ENCODE data around the gene ATG16L1. TPM values are rescaled to one million over a fixed set of nuclear protein-coding genes. Genes with fewer than 3 reads are reported as not detected.
"Not testable (repeated sequence)": the region's sequence is repeated elsewhere in the genome, so short reads cannot be mapped to it uniquely, and the experiment has no call there.

ATG16L1 gene
- total and polyA plus RNA-seq, 5 donors from 2014 or later, result 15.2 to 125 (median 20.6) TPM

- no peaks in the 10 kb centered on the region for H3K36me3 Mint-ChIP-seq
- no peak overlapping the region for H3K4me3 Mint-ChIP-seq
- H3K4me1 ChIP-seq (ENCODE audit: control insufficient read depth, insufficient read depth, low read length, poor library complexity, severe bottlenecking), result peaks cover 7% of the 10 kb centered on the region
- no peaks in the 10 kb centered on the region for H3K27me3 ChIP-seq (ENCODE audit: control insufficient read depth, insufficient read depth, low read length)
- peaks cover 0 to 19% (median 7%) of the 10 kb centered on the region in 4 donors for H3K4me1 Mint-ChIP-seq
- H3K9me3 Mint-ChIP-seq, result peaks cover 0 to 1% (median 0%) of the 10 kb centered on the region in 7 donors
- peaks cover 24% of the 10 kb centered on the region for H3K27me3 Mint-ChIP-seq
- H3K27ac ChIP-seq (ENCODE audit: insufficient read depth, low read length, poor library complexity, severe bottlenecking), result no peak overlapping the region
- ATAC-seq (ENCODE audit: low read depth in 2 of 2) (no peak), DNase-seq (no peak)
- no peak overlapping the region for H3K4me3 ChIP-seq (ENCODE audit: low read depth, low read length)
- peak overlapping the region in 1 of 3 donors; percentile 55 for H3K27ac Mint-ChIP-seq
- no peaks in the 10 kb centered on the region for H3K36me3 ChIP-seq (ENCODE audit: control insufficient read depth, insufficient read depth, low read length)
- no peaks in the 10 kb centered on the region for H3K9me3 ChIP-seq (ENCODE audit: control insufficient read depth in 2 of 2, low read length in 2 of 2)
These were observed 74.3 kb downstream of the ATG16L1 start for GRCh38 chr2:233325814-233326213.

GRCh38 chr2:233326500-233326899 lies 75.0 kb downstream of the ATG16L1 start:
- Histone ChIP-seq H3K27me3 (ENCODE audit: control insufficient read depth, insufficient read depth, low read length) (no peaks in the 10 kb centered on the region), H3K9me3 (ENCODE audit: control insufficient read depth in 2 of 2, low read length in 2 of 2) (no peaks in the 10 kb centered on the region), H3K4me1 (ENCODE audit: control insufficient read depth, insufficient read depth, low read length, poor library complexity, severe bottlenecking) (peaks cover 14% of the 10 kb centered on the region), H3K27ac (ENCODE audit: insufficient read depth, low read length, poor library complexity, severe bottlenecking) (no peak overlapping the region), H3K4me3 (ENCODE audit: low read depth, low read length) (no peak overlapping the region), H3K36me3 (ENCODE audit: control insufficient read depth, insufficient read depth, low read length) (no peaks in the 10 kb centered on the region)
- no peaks in the 10 kb centered on the region for H3K36me3 Mint-ChIP-seq
- no peak overlapping the region for H3K27ac Mint-ChIP-seq
- peaks cover 0 to 1% (median 0%) of the 10 kb centered on the region in 7 donors for H3K9me3 Mint-ChIP-seq
- DNase-seq, result no peak
- H3K4me1 Mint-ChIP-seq, result peaks cover 2 to 26% (median 12%) of the 10 kb centered on the region in 4 donors
- no peak for ATAC-seq (ENCODE audit: low read depth in 2 of 2)
- peak overlapping the region in 1 of 4 donors; percentile 27 for H3K4me3 Mint-ChIP-seq
- peaks cover 18% of the 10 kb centered on the region for H3K27me3 Mint-ChIP-seq

- peaks cover 11% of the 10 kb centered on the region for H3K27me3 Mint-ChIP-seq
- Histone ChIP-seq H3K36me3 (ENCODE audit: control insufficient read depth, insufficient read depth, low read length) (no peaks in the 10 kb centered on the region), H3K9me3 (ENCODE audit: control insufficient read depth in 2 of 2, low read length in 2 of 2) (no peaks in the 10 kb centered on the region), H3K27ac (ENCODE audit: insufficient read depth, low read length, poor library complexity, severe bottlenecking) (no peak overlapping the region), H3K4me3 (ENCODE audit: low read depth, low read length) (no peak overlapping the region), H3K27me3 (ENCODE audit: control insufficient read depth, insufficient read depth, low read length) (no peaks in the 10 kb centered on the region), H3K4me1 (ENCODE audit: control insufficient read depth, insufficient read depth, low read length, poor library complexity, severe bottlenecking) (peaks cover 38% of the 10 kb centered on the region)
- ATAC-seq (ENCODE audit: low read depth in 2 of 2) (no peak), DNase-seq (no peak)
- H3K27ac Mint-ChIP-seq, result peak overlapping the region in 1 of 3 donors; percentile 88
- peaks cover 0 to 1% (median 0%) of the 10 kb centered on the region in 7 donors for H3K9me3 Mint-ChIP-seq
- no peaks in the 10 kb centered on the region for H3K36me3 Mint-ChIP-seq
- H3K4me3 Mint-ChIP-seq, result no peak overlapping the region
- H3K4me1 Mint-ChIP-seq, result peaks cover 10 to 37% (median 21%) of the 10 kb centered on the region in 4 donors
These were observed 77.4 kb downstream of the ATG16L1 start for GRCh38 chr2:233328922-233329321.

GRCh38 chr2:233329489-233330135 lies 78.1 kb downstream of the ATG16L1 start:
- no peak overlapping the region for H3K27ac ChIP-seq (ENCODE audit: insufficient read depth, low read length, poor library complexity, severe bottlenecking)
- H3K4me3 ChIP-seq (ENCODE audit: low read depth, low read length), result no peak overlapping the region
- Mint-ChIP-seq H3K4me3 (no peak overlapping the region), H3K36me3 (no peaks in the 10 kb centered on the region), H3K27ac (peak overlapping the region in 2 of 3 donors; percentile 59 to 88), H3K27me3 (peaks cover 11% of the 10 kb centered on the region), H3K4me1 (peaks cover 10 to 41% (median 24%) of the 10 kb centered on the region in 4 donors), H3K9me3 (peaks cover 0 to 1% (median 0%) of the 10 kb centered on the region in 7 donors)
- no peak for ATAC-seq (ENCODE audit: low read depth in 2 of 2)
- DNase-seq, result no peak
- H3K4me1 ChIP-seq (ENCODE audit: control insufficient read depth, insufficient read depth, low read length, poor library complexity, severe bottlenecking), result peaks cover 42% of the 10 kb centered on the region
- no peaks in the 10 kb centered on the region for H3K27me3 ChIP-seq (ENCODE audit: control insufficient read depth, insufficient read depth, low read length)
- no peaks in the 10 kb centered on the region for H3K36me3 ChIP-seq (ENCODE audit: control insufficient read depth, insufficient read depth, low read length)
- no peaks in the 10 kb centered on the region for H3K9me3 ChIP-seq (ENCODE audit: control insufficient read depth in 2 of 2, low read length in 2 of 2)

- Mint-ChIP-seq H3K4me3 (peak overlapping the region; percentile 51 to 81 (median 70)), H3K4me1 (peaks cover 10 to 51% (median 28%) of the 10 kb centered on the region in 4 donors), H3K27ac (peak overlapping the region; percentile 94 to 98 (median 98)), H3K9me3 (peaks cover 0 to 1% (median 0%) of the 10 kb centered on the region in 7 donors), H3K36me3 (no peaks in the 10 kb centered on the region), H3K27me3 (peaks cover 11% of the 10 kb centered on the region)
- ATAC-seq (ENCODE audit: low read depth in 2 of 2) (peak; percentile 96 to 98), DNase-seq (peak; percentile 50 to 96 (median 86))
- Histone ChIP-seq H3K36me3 (ENCODE audit: control insufficient read depth, insufficient read depth, low read length) (no peaks in the 10 kb centered on the region), H3K27me3 (ENCODE audit: control insufficient read depth, insufficient read depth, low read length) (no peaks in the 10 kb centered on the region), H3K9me3 (ENCODE audit: control insufficient read depth in 2 of 2, low read length in 2 of 2) (no peaks in the 10 kb centered on the region), H3K4me3 (ENCODE audit: low read depth, low read length) (peak overlapping the region; percentile 71), H3K27ac (ENCODE audit: insufficient read depth, low read length, poor library complexity, severe bottlenecking) (peak overlapping the region; percentile 83), H3K4me1 (ENCODE audit: control insufficient read depth, insufficient read depth, low read length, poor library complexity, severe bottlenecking) (peaks cover 42% of the 10 kb centered on the region)
These were observed 80.1 kb downstream of the ATG16L1 start for GRCh38 chr2:233331536-233331935.

- H3K4me3 ChIP-seq (ENCODE audit: low read depth, low read length), result peak overlapping the region; percentile 71
- DNase-seq (no peak), ATAC-seq (ENCODE audit: low read depth in 2 of 2) (no peak)
- no peaks in the 10 kb centered on the region for H3K9me3 ChIP-seq (ENCODE audit: control insufficient read depth in 2 of 2, low read length in 2 of 2)
- peaks cover 12% of the 10 kb centered on the region for H3K27me3 Mint-ChIP-seq
- peak overlapping the region; percentile 29 to 81 (median 70) for H3K4me3 Mint-ChIP-seq
- H3K36me3 Mint-ChIP-seq, result no peaks in the 10 kb centered on the region
- no peaks in the 10 kb centered on the region for H3K36me3 ChIP-seq (ENCODE audit: control insufficient read depth, insufficient read depth, low read length)
- peak overlapping the region; percentile 83 for H3K27ac ChIP-seq (ENCODE audit: insufficient read depth, low read length, poor library complexity, severe bottlenecking)
- peak overlapping the region; percentile 94 to 98 (median 98) for H3K27ac Mint-ChIP-seq
- H3K9me3 Mint-ChIP-seq, result peaks cover 0 to 1% (median 0%) of the 10 kb centered on the region in 7 donors
- H3K4me1 Mint-ChIP-seq, result peaks cover 10 to 51% (median 28%) of the 10 kb centered on the region in 4 donors
- H3K4me1 ChIP-seq (ENCODE audit: control insufficient read depth, insufficient read depth, low read length, poor library complexity, severe bottlenecking), result peaks cover 42% of the 10 kb centered on the region
- H3K27me3 ChIP-seq (ENCODE audit: control insufficient read depth, insufficient read depth, low read length), result no peaks in the 10 kb centered on the region
These were observed 80.7 kb downstream of the ATG16L1 start for GRCh38 chr2:233332125-233332524.

- H3K36me3 Mint-ChIP-seq, result no peaks in the 10 kb centered on the region
- H3K4me1 ChIP-seq (ENCODE audit: control insufficient read depth, insufficient read depth, low read length, poor library complexity, severe bottlenecking), result peaks cover 42% of the 10 kb centered on the region
- H3K27ac Mint-ChIP-seq, result peak overlapping the region in 2 of 3 donors; percentile 89 to 98
- no peaks in the 10 kb centered on the region for H3K9me3 ChIP-seq (ENCODE audit: control insufficient read depth in 2 of 2, low read length in 2 of 2)
- H3K4me1 Mint-ChIP-seq, result peaks cover 10 to 54% (median 26%) of the 10 kb centered on the region in 4 donors
- H3K9me3 Mint-ChIP-seq, result peaks cover 0 to 1% (median 0%) of the 10 kb centered on the region in 7 donors
- no peak overlapping the region for H3K4me3 ChIP-seq (ENCODE audit: low read depth, low read length)
- no peaks in the 10 kb centered on the region for H3K27me3 ChIP-seq (ENCODE audit: control insufficient read depth, insufficient read depth, low read length)
- no peaks in the 10 kb centered on the region for H3K36me3 ChIP-seq (ENCODE audit: control insufficient read depth, insufficient read depth, low read length)
- no peak overlapping the region for H3K27ac ChIP-seq (ENCODE audit: insufficient read depth, low read length, poor library complexity, severe bottlenecking)
- peaks cover 15% of the 10 kb centered on the region for H3K27me3 Mint-ChIP-seq
- DNase-seq (no peak), ATAC-seq (ENCODE audit: low read depth in 2 of 2) (no peak)
- H3K4me3 Mint-ChIP-seq, result peak overlapping the region in 1 of 4 donors; percentile 19
These were observed 83.4 kb downstream of the ATG16L1 start for GRCh38 chr2:233334915-233335314.

- not testable (repeated sequence) for H3K36me3 Mint-ChIP-seq; H3K27me3 ChIP-seq (ENCODE audit: control insufficient read depth, insufficient read depth, low read length); H3K27ac Mint-ChIP-seq; H3K27ac ChIP-seq (ENCODE audit: insufficient read depth, low read length, poor library complexity, severe bottlenecking); H3K9me3 Mint-ChIP-seq; H3K4me3 Mint-ChIP-seq; H3K9me3 ChIP-seq (ENCODE audit: control insufficient read depth in 2 of 2, low read length in 2 of 2); DNase-seq; H3K4me3 ChIP-seq (ENCODE audit: low read depth, low read length); H3K36me3 ChIP-seq (ENCODE audit: control insufficient read depth, insufficient read depth, low read length); ATAC-seq (ENCODE audit: low read depth in 2 of 2)
- Mint-ChIP-seq H3K27me3 (peaks cover 14% of the 10 kb centered on the region), H3K4me1 (peaks cover 10 to 48% (median 23%) of the 10 kb centered on the region in 4 donors)
- peaks cover 32% of the 10 kb centered on the region for H3K4me1 ChIP-seq (ENCODE audit: control insufficient read depth, insufficient read depth, low read length, poor library complexity, severe bottlenecking)
These were observed 84.6 kb downstream of the ATG16L1 start for GRCh38 chr2:233336091-233336490.

Measured in CD4-positive, CD25-positive, alpha-beta regulatory T cell (primary cell).